H1 (cell line): Measurements from ENCODE around the gene HM13.

Experiments
- EGR1 ChIP-seq: IDR thresholded peaks from 2 replicates; pipeline ENCODE4 v1.6.1; 2011; ENCODE audit warnings: low read depth, low read length, borderline replicate concordance
- EZH2 ChIP-seq: fragments of 200-600 bp; sonication (generic); IDR thresholded peaks from 2 replicates; pipeline ENCODE4 v1.7.1; 2012; ENCODE audit warnings: low read depth, mild to moderate bottlenecking, moderate library complexity, low read length, inconsistent platforms; ENCODE audit not compliant: severe bottlenecking
- HDAC2 ChIP-seq, 2 experiments: fragments of 300-600 bp in 1 of 2; sonication (generic) in 1 of 2; IDR thresholded peaks; 2 replicates each; pipeline ENCODE4 v1.6.1; 2011 to 2012; ENCODE audit warnings: low read depth in 2 of 2, low read length in 2 of 2, mild to moderate bottlenecking in 2 of 2, moderate library complexity in 2 of 2, borderline replicate concordance in 1 of 2, inconsistent platforms in 1 of 2
- JUN ChIP-seq: IDR thresholded peaks from 2 replicates; pipeline ENCODE4 v1.6.1; 2011; ENCODE audit warnings: low read depth, mild to moderate bottlenecking, improper control_type of control experiment, low read length
- RFX5 ChIP-seq: IDR thresholded peaks from 2 replicates; pipeline ENCODE4 v1.6.1; 2011; ENCODE audit warnings: low read depth, low read length, improper control_type of control experiment, borderline replicate concordance
- TAF7 ChIP-seq: optimal IDR thresholded peaks from 2 replicates; pipeline ENCODE3; 2011; ENCODE audit warnings: low read depth, mild to moderate bottlenecking, inconsistent platforms, low read length, moderate library complexity, borderline replicate concordance
- TF ChIP-seq, protein P1 (sequence below), 3 experiments: IDR thresholded peaks; 1 replicate in 2 of 3; 2 replicates in 1 of 3; pipeline versions ENCODE4 v1.5.1 to v1.6.1; 2011; ENCODE audit warnings: low read length in 3 of 3, mild to moderate bottlenecking in 3 of 3, inconsistent platforms in 2 of 3, low read depth in 1 of 3, moderate library complexity in 1 of 3; ENCODE audit not compliant: insufficient read depth in 1 of 3; ENCODE audit errors: control extremely low read depth in 1 of 3
- TF ChIP-seq, protein P2 (sequence below): IDR thresholded peaks from 2 replicates; pipeline ENCODE4 v1.6.1; 2011; ENCODE audit warnings: low read length, improper control_type of control experiment
- TF ChIP-seq, protein P3 (sequence below): IDR thresholded peaks from 2 replicates; pipeline ENCODE4 v1.6.1; 2012; ENCODE audit warnings: inconsistent platforms

DNA sequence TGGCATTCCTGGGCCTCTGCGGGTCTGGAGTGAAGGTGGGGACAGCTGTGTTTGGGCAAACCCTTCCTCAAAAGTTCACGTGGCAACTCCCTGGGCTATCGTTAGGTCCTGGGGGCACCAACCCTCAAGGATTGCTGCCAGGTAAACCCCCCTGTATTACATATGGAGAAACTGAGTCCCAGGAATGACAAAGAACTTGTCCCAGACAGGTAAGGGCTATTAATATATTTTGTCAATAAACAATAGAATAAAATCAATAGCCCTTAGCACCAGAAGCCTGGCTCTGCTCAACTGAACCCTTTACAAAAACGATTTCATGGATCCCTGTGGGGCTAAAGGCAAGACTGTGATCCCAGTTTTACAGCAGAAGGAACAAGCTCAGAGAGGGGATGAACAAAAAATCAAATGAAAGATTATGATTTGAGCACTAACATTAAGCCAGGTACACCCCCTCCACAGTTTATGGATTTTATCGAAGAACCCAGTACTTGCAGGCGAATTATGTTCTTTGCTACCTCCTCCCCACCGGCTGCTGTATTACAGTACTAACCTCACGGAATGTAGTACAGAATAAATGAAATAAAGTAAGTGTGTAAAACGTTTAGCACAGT lies 93.5 kb downstream of the HM13 start:
- no peak for TF ChIP-seq EZH2
- TF ChIP-seq, protein P1, sequence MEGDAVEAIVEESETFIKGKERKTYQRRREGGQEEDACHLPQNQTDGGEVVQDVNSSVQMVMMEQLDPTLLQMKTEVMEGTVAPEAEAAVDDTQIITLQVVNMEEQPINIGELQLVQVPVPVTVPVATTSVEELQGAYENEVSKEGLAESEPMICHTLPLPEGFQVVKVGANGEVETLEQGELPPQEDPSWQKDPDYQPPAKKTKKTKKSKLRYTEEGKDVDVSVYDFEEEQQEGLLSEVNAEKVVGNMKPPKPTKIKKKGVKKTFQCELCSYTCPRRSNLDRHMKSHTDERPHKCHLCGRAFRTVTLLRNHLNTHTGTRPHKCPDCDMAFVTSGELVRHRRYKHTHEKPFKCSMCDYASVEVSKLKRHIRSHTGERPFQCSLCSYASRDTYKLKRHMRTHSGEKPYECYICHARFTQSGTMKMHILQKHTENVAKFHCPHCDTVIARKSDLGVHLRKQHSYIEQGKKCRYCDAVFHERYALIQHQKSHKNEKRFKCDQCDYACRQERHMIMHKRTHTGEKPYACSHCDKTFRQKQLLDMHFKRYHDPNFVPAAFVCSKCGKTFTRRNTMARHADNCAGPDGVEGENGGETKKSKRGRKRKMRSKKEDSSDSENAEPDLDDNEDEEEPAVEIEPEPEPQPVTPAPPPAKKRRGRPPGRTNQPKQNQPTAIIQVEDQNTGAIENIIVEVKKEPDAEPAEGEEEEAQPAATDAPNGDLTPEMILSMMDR (IDR thresholded peaks at IDR 0.05; ENCODE audit: control extremely low read depth in 1 of 3, insufficient read depth in 1 of 3, low read depth in 1 of 3, low read length in 3 of 3) = no peak
- no peak for TF ChIP-seq EGR1
- no peak for TF ChIP-seq TAF7
- TF ChIP-seq JUN = no peak
- TF ChIP-seq, protein P2, sequence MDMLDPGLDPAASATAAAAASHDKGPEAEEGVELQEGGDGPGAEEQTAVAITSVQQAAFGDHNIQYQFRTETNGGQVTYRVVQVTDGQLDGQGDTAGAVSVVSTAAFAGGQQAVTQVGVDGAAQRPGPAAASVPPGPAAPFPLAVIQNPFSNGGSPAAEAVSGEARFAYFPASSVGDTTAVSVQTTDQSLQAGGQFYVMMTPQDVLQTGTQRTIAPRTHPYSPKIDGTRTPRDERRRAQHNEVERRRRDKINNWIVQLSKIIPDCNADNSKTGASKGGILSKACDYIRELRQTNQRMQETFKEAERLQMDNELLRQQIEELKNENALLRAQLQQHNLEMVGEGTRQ = no peak
- no peak for TF ChIP-seq RFX5
- no peak for TF ChIP-seq HDAC2 (IDR thresholded peaks at IDR 0.05; ENCODE audit: borderline replicate concordance in 1 of 2, low read depth in 2 of 2, low read length in 2 of 2)
- TF ChIP-seq, protein P3, sequence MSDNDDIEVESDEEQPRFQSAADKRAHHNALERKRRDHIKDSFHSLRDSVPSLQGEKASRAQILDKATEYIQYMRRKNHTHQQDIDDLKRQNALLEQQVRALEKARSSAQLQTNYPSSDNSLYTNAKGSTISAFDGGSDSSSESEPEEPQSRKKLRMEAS = 0 out of 2 replicates have a peak, but pooled peaks have one; percentile 0
